Activated CD8-positive, alpha-beta T cell treated with anti-CD3 and anti-CD28 coated beads for 36 hours (primary cell): ENCODE data around the gene CELA3A. TPM values are rescaled to one million over a fixed set of nuclear protein-coding genes. Genes with fewer than 3 reads are reported as not detected.

Experiments
- ATAC-seq: fragments of 200-7000 bp; cut with Tn5 transposase; one replicate; pipeline ENCODE4 v1.10.0; 2021; ENCODE audit warnings: mild to moderate bottlenecking, moderate library complexity
- CTCF ChIA-PET: fragments of 350-600 bp; sonication (Branson Sonifier 250); formaldehyde crosslinking; loops from one replicate; lab custom pipeline; 2021; ENCODE audit warnings: antibody characterized with exemption; lab: Charles Lee
- POLR2A ChIA-PET: fragments of 350-600 bp; sonication (Branson Sonifier 250); formaldehyde crosslinking; loops from one replicate; lab custom pipeline; 2021; ENCODE audit warnings: antibody characterized with exemption; lab: Charles Lee
- DNase-seq: peaks from one replicate; pipeline ENCODE4 v3.0.0-alpha.2; 2020
- H3K27ac Mint-ChIP-seq: one replicate; pipeline ENCODE4 v1.8.0; 2021; ENCODE audit warnings: mild to moderate bottlenecking, mixed read lengths
- H3K27me3 Mint-ChIP-seq: one replicate; pipeline ENCODE4 v1.8.0; 2021; ENCODE audit warnings: mixed read lengths
- H3K36me3 Mint-ChIP-seq: one replicate; pipeline ENCODE4 v1.8.0; 2021; ENCODE audit warnings: low read depth, mixed read lengths
- H3K4me1 Mint-ChIP-seq: one replicate; pipeline ENCODE4 v1.8.0; 2021; ENCODE audit warnings: low read depth, mixed read lengths
- H3K4me3 Mint-ChIP-seq: one replicate; pipeline ENCODE4 v1.8.0; 2021; ENCODE audit warnings: mild to moderate bottlenecking, moderate library complexity, mixed read lengths
- H3K9me3 Mint-ChIP-seq: one replicate; pipeline ENCODE4 v1.8.0; 2021; ENCODE audit warnings: mixed read lengths
- intact Hi-C: fragments of 100-400 bp; cut with micrococcal nuclease; formaldehyde crosslinking; loops from one replicate; pipeline ENCODE4 v1.10.0; 2022
- total RNA-seq, 2 experiments: library from RNA; stranded (reverse); gene quantifications; one replicate each; pipeline ENCODE4 v1.2.3, GENCODE V29; 2021
- TF ChIP-seq, protein P1 (sequence below): fragments of 200-600 bp; IDR thresholded peaks from one replicate; pipeline ENCODE4 v1.8.0; 2022; ENCODE audit warnings: antibody characterized with exemption, mild to moderate bottlenecking

CELA3A gene
- total RNA-seq, 2 experiments from 2014 or later, result not detected

DNA sequence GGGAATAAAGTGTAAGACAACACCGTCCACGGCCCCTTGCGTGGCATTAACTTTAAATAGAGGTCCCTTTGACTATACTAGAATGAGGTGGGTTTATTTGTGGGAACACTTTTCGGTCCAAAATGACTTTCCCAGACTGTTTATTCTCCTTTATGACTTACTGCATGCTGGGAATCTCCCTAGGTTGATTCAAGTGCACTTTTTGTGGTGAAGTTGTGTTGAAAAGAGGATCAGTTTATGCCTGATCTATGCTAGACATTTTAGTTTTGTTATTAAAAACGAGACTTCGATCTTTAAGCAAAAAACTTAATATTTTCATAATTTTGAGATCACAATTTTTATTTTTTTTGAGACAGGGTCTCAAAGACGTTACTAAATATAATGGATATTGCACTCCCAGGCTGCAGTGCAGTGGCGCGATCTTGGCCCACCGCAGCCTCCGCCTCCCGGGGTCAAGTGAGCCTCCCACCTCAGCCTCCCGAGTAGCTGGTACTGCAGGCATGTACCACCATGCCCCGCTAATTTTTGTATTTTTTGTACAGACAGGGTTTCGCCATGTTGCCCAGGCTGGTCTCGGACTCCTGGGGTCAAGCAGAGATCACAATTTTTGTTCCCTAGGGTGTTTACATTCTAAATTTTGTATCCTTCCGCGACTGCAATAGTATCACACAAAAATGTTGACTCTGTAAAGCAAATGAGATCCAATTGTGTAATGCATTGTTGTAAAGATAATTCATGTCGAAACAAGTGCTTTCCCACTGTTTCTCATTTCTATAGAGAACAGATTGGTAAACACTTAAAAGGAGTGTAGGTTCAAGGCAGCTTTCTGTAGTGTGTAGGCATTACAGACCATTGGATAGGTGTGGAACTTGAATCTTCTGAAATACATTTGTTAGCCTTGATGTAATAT, 52.7 kb downstream of the CELA3A start:
- no peak for ATAC-seq
- peak overlapping the region; percentile 98 for H3K27ac Mint-ChIP-seq
- intact Hi-C loops, result loop anchor here (2.0 kb wide), 1 partner anchor 29 kb away; no protein-coding TSS in a partner anchor
- peaks cover 56% of the 10 kb centered on the region for H3K4me1 Mint-ChIP-seq
- peak overlapping the region; percentile 98 for H3K4me3 Mint-ChIP-seq
- ChIA-PET POLR2A (interaction anchor here (1.1 to 17.7 kb wide), 14 partner anchors 9 to 47 kb away, joined by 3 to 218 read pairs (median 6); no protein-coding TSS in a partner anchor), CTCF (interaction anchor here (0.7 to 6.4 kb wide), 5 partner anchors 18 to 36 kb away, joined by 3 to 40 read pairs (median 3); no protein-coding TSS in a partner anchor)
- no peaks in the 10 kb centered on the region for H3K9me3 Mint-ChIP-seq
- H3K36me3 Mint-ChIP-seq, result peaks cover 44% of the 10 kb centered on the region
- DNase-seq, result no peak
- TF ChIP-seq, protein P1, sequence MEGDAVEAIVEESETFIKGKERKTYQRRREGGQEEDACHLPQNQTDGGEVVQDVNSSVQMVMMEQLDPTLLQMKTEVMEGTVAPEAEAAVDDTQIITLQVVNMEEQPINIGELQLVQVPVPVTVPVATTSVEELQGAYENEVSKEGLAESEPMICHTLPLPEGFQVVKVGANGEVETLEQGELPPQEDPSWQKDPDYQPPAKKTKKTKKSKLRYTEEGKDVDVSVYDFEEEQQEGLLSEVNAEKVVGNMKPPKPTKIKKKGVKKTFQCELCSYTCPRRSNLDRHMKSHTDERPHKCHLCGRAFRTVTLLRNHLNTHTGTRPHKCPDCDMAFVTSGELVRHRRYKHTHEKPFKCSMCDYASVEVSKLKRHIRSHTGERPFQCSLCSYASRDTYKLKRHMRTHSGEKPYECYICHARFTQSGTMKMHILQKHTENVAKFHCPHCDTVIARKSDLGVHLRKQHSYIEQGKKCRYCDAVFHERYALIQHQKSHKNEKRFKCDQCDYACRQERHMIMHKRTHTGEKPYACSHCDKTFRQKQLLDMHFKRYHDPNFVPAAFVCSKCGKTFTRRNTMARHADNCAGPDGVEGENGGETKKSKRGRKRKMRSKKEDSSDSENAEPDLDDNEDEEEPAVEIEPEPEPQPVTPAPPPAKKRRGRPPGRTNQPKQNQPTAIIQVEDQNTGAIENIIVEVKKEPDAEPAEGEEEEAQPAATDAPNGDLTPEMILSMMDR, result no peak
- no peaks in the 10 kb centered on the region for H3K27me3 Mint-ChIP-seq

DNA sequence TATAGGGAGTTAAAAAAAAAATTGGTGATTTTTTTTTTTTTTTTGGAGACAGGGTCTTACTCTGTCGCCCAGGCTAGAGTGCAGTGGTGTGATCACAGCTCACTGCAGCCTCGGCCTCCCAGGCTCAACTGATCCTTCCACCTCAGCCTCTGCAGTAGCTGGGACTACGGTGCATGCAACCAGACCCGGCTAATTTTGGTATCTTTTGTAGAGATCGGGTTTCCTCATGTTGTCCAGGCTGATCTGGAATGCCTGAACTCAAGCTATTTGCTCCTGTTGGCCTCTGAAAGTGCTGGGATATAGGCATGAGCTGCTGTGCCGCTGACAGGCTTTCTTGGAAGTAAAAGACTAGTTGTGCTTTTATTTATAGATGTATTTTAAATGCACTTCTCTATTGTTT, 54.0 kb downstream of the CELA3A start:
- Mint-ChIP-seq H3K36me3 (peaks cover 48% of the 10 kb centered on the region), H3K4me3 (peak overlapping the region; percentile 64), H3K27me3 (no peaks in the 10 kb centered on the region), H3K27ac (peak overlapping the region; percentile 67), H3K9me3 (no peaks in the 10 kb centered on the region), H3K4me1 (peaks cover 65% of the 10 kb centered on the region)
- ChIA-PET POLR2A (interaction anchor here (0.9 to 17.7 kb wide), 5 partner anchors 11 to 46 kb away, joined by 3 to 218 read pairs (median 5); no protein-coding TSS in a partner anchor), CTCF (interaction anchor here (1.1 to 6.4 kb wide), 3 partner anchors 17 to 35 kb away, joined by 3 to 40 read pairs (median 3); no protein-coding TSS in a partner anchor)
- no peak for DNase-seq
- TF ChIP-seq, protein P1, result no peak
- ATAC-seq, result no peak
- intact Hi-C loops, result loop anchor here (5.0 kb wide), 1 partner anchor 37 kb away; no protein-coding TSS in a partner anchor

DNA sequence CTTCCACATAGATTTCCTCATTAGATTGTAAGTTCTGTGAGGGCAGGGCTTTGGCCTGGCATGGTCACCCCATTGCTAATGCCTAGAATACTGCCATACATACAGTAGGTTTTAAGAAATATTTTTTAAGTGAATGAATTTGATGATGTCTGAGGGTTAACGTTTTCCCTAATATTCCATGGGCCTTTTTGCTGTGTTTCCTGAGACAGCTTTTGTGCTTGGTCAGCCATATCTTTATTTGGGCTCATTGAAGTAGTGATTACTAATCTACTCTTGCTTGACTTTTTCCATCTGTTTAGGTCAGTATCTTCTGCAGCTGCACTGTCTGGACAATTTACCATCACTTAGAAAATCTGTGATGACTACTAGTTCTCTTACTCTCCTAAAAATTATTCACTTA, 54.6 kb downstream of the CELA3A start:
- DNase-seq (no peak), ATAC-seq (no peak)
- Mint-ChIP-seq H3K4me3 (peak overlapping the region; percentile 64), H3K27me3 (no peaks in the 10 kb centered on the region), H3K4me1 (peaks cover 70% of the 10 kb centered on the region), H3K9me3 (no peaks in the 10 kb centered on the region), H3K27ac (peak overlapping the region; percentile 67), H3K36me3 (peaks cover 51% of the 10 kb centered on the region)
- intact Hi-C loops, result loop anchor here (5.0 kb wide), 1 partner anchor 36 kb away; no protein-coding TSS in a partner anchor
- CTCF ChIA-PET, result interaction anchor here (1.5 to 6.4 kb wide), 2 partner anchors 26 to 32 kb away, joined by 4 to 40 read pairs; no protein-coding TSS in a partner anchor
- TF ChIP-seq, protein P1, result no peak
- POLR2A ChIA-PET, result interaction anchor here (0.9 to 17.7 kb wide), 5 partner anchors 10 to 35 kb away, joined by 3 to 218 read pairs (median 5); no protein-coding TSS in a partner anchor

DNA sequence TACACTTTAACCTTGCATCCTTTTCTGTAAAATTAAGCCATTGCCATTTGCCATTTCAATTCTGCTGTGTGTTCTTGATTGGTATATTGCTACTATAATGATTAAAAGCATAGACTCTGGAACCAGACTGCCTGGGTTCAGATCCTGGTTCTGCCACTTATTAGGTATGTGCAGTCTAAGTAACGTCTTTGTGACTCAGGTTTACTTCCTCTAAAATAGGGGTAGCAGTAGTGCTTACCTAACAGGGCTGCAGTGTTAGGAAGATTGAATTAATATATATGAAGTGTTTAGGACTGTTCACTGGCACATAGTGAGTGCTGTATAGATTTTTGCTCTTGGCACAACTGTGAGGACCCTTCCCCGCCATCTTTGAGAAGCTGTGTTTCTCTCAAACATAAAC, 55.5 kb downstream of the CELA3A start:
- ATAC-seq (no peak), DNase-seq (no peak)
- TF ChIP-seq, protein P1, result no peak
- ChIA-PET POLR2A (interaction anchor here (1.3 to 17.7 kb wide), 4 partner anchors 9 to 41 kb away, joined by 4 to 218 read pairs (median 10); no protein-coding TSS in a partner anchor), CTCF (interaction anchor here (1.5 to 1.6 kb wide), 2 partner anchors 25 kb away, joined by 4 to 8 read pairs; no protein-coding TSS in a partner anchor)
- peak overlapping the region; percentile 67 for H3K27ac Mint-ChIP-seq
- H3K9me3 Mint-ChIP-seq, result no peaks in the 10 kb centered on the region
- intact Hi-C loops, result loop anchor here (5.0 kb wide), 1 partner anchor 35 kb away; no protein-coding TSS in a partner anchor
- peaks cover 65% of the 10 kb centered on the region for H3K4me1 Mint-ChIP-seq
- H3K27me3 Mint-ChIP-seq, result no peaks in the 10 kb centered on the region
- no peak overlapping the region for H3K4me3 Mint-ChIP-seq
- peaks cover 51% of the 10 kb centered on the region for H3K36me3 Mint-ChIP-seq
